Measurements from ENCODE around the gene DEPDC7.

DEPDC7 gene

GRCh38 chr11:33040862-33041453 lies 25.3 kb downstream of the DEPDC7 start:
- H4K8ac ChIP-seq (ENCODE audit: low read length), result no peak overlapping the region
- WGBS, result 52% methylated on average over 3 of the region's 5 CpGs

GRCh38 chr11:33043221-33043830 lies 27.6 kb downstream of the DEPDC7 start:
- Histone ChIP-seq H2AFZ (ENCODE audit: low read depth, low read length) (no peak overlapping the region), H2BK15ac (ENCODE audit: low read depth, poor library complexity, severe bottlenecking) (no peak overlapping the region), H3K9me3 (ENCODE audit: control insufficient read depth, low read length) (peaks cover 5% of the 10 kb centered on the region), H3K79me1 (replicated peaks; ENCODE audit: low read length, poor library complexity, severe bottlenecking) (peaks cover 24% of the 10 kb centered on the region), H3K23ac (ENCODE audit: low read length in 2 of 2) (no peak overlapping the region), H2AK5ac (ENCODE audit: low read length, severe bottlenecking) (no peak overlapping the region), H3K18ac (ENCODE audit: low read depth in 1 of 2, low read length in 2 of 2) (no peak overlapping the region), H3K36me3 (ENCODE audit: control insufficient read depth in 1 of 2, insufficient read depth in 2 of 2, low read depth in 1 of 2, low read length in 2 of 2) (peaks cover 12 to 48% of the 10 kb centered on the region in 2 experiments), H3K27me3 (ENCODE audit: control insufficient read depth in 1 of 2, insufficient read depth in 1 of 2, low read length in 2 of 2) (no peaks in the 10 kb centered on the region), H3K9ac (ENCODE audit: low read length) (no peak overlapping the region), H3K4ac (ENCODE audit: low read depth in 1 of 2, low read length in 2 of 2) (no peak overlapping the region), H3K4me3 (ENCODE audit: insufficient read depth in 1 of 2, low read depth in 1 of 2, low read length in 2 of 2) (no peak overlapping the region), H2BK120ac (ENCODE audit: low read depth, low read length) (no peak overlapping the region), H4K91ac (ENCODE audit: low read length) (no peak overlapping the region), H3K4me1 (ENCODE audit: control insufficient read depth, insufficient read depth, low read depth, low read length) (peaks cover 1% of the 10 kb centered on the region), H3K14ac (ENCODE audit: low read length in 2 of 2) (no peak overlapping the region), H3K27ac (ENCODE audit: low read length, poor library complexity, severe bottlenecking) (no peak overlapping the region), H4K8ac (ENCODE audit: low read length) (no peak overlapping the region), H2BK12ac (ENCODE audit: low read length in 2 of 2) (no peak overlapping the region), H3K4me2 (ENCODE audit: low read length, poor library complexity, severe bottlenecking) (no peak overlapping the region), H2BK5ac (ENCODE audit: low read depth, low read length, poor library complexity, severe bottlenecking) (no peak overlapping the region)
- 100% methylated on average over 1 of the region's 2 CpGs for whole genome bisulfite sequencing
- no peak for DNase-seq

More at GRCh38 chr11:33040862-33041453, 25.3 kb downstream of the DEPDC7 start:
- no peak overlapping the region for H3K14ac ChIP-seq (ENCODE audit: low read length in 2 of 2)
- H3K23ac ChIP-seq (ENCODE audit: low read length in 2 of 2), result no peak overlapping the region
- no peak overlapping the region for H2BK120ac ChIP-seq (ENCODE audit: low read depth, low read length)
- H3K27ac ChIP-seq (ENCODE audit: low read length, poor library complexity, severe bottlenecking), result peak overlapping the region; percentile 8
- H3K36me3 ChIP-seq (ENCODE audit: control insufficient read depth in 1 of 2, insufficient read depth in 2 of 2, low read depth in 1 of 2, low read length in 2 of 2), result peaks cover 11 to 28% of the 10 kb centered on the region in 2 experiments
- no peak overlapping the region for H2BK15ac ChIP-seq (ENCODE audit: low read depth, poor library complexity, severe bottlenecking)
- DNase-seq, result no peak
- peaks cover 1% of the 10 kb centered on the region for H3K4me1 ChIP-seq (ENCODE audit: control insufficient read depth, insufficient read depth, low read depth, low read length)
- no peak overlapping the region for H4K91ac ChIP-seq (ENCODE audit: low read length)
- no peak overlapping the region for H2AK5ac ChIP-seq (ENCODE audit: low read length, severe bottlenecking)
- peak overlapping the region; percentile 95 for H3K9ac ChIP-seq (ENCODE audit: low read length)
- H3K4me3 ChIP-seq (ENCODE audit: insufficient read depth in 1 of 2, low read depth in 1 of 2, low read length in 2 of 2), result peak overlapping the region in 1 of 2 experiments; percentile 85
- H3K18ac ChIP-seq (ENCODE audit: low read depth in 1 of 2, low read length in 2 of 2), result no peak overlapping the region
- no peaks in the 10 kb centered on the region for H3K27me3 ChIP-seq (ENCODE audit: control insufficient read depth in 1 of 2, insufficient read depth in 1 of 2, low read length in 2 of 2)
- H3K4me2 ChIP-seq (ENCODE audit: low read length, poor library complexity, severe bottlenecking), result peak overlapping the region; percentile 9
- H3K9me3 ChIP-seq (ENCODE audit: control insufficient read depth, low read length), result peaks cover 5% of the 10 kb centered on the region
- no peak overlapping the region for H2AFZ ChIP-seq (ENCODE audit: low read depth, low read length)
- H3K79me1 ChIP-seq (replicated peaks; ENCODE audit: low read length, poor library complexity, severe bottlenecking), result peaks cover 19% of the 10 kb centered on the region
- no peak overlapping the region for H3K4ac ChIP-seq (ENCODE audit: low read depth in 1 of 2, low read length in 2 of 2)
- H2BK12ac ChIP-seq (ENCODE audit: low read length in 2 of 2), result no peak overlapping the region
- no peak overlapping the region for H2BK5ac ChIP-seq (ENCODE audit: low read depth, low read length, poor library complexity, severe bottlenecking)

GRCh38 chr11:33044285-33044756 lies 28.6 kb downstream of the DEPDC7 start:
- Histone ChIP-seq H3K27ac (ENCODE audit: low read length, poor library complexity, severe bottlenecking) (no peak overlapping the region), H3K36me3 (ENCODE audit: control insufficient read depth in 1 of 2, insufficient read depth in 2 of 2, low read depth in 1 of 2, low read length in 2 of 2) (peaks cover 12 to 53% of the 10 kb centered on the region in 2 experiments), H4K8ac (ENCODE audit: low read length) (no peak overlapping the region), H2AK5ac (ENCODE audit: low read length, severe bottlenecking) (no peak overlapping the region), H2BK120ac (ENCODE audit: low read depth, low read length) (no peak overlapping the region), H2BK12ac (ENCODE audit: low read length in 2 of 2) (no peak overlapping the region), H4K91ac (ENCODE audit: low read length) (no peak overlapping the region), H3K4me3 (ENCODE audit: insufficient read depth in 1 of 2, low read depth in 1 of 2, low read length in 2 of 2) (no peak overlapping the region), H3K23ac (ENCODE audit: low read length in 2 of 2) (no peak overlapping the region), H2BK5ac (ENCODE audit: low read depth, low read length, poor library complexity, severe bottlenecking) (no peak overlapping the region), H3K9ac (ENCODE audit: low read length) (no peak overlapping the region), H3K9me3 (ENCODE audit: control insufficient read depth, low read length) (peaks cover 5% of the 10 kb centered on the region), H3K14ac (ENCODE audit: low read length in 2 of 2) (no peak overlapping the region), H3K18ac (ENCODE audit: low read depth in 1 of 2, low read length in 2 of 2) (no peak overlapping the region), H3K4me1 (ENCODE audit: control insufficient read depth, insufficient read depth, low read depth, low read length) (peaks cover 1% of the 10 kb centered on the region), H2BK15ac (ENCODE audit: low read depth, poor library complexity, severe bottlenecking) (no peak overlapping the region), H3K4me2 (ENCODE audit: low read length, poor library complexity, severe bottlenecking) (no peak overlapping the region), H3K27me3 (ENCODE audit: control insufficient read depth in 1 of 2, insufficient read depth in 1 of 2, low read length in 2 of 2) (no peaks in the 10 kb centered on the region), H3K79me1 (replicated peaks; ENCODE audit: low read length, poor library complexity, severe bottlenecking) (peaks cover 24% of the 10 kb centered on the region), H3K4ac (ENCODE audit: low read depth in 1 of 2, low read length in 2 of 2) (no peak overlapping the region), H2AFZ (ENCODE audit: low read depth, low read length) (no peak overlapping the region)
- no peak for DNase-seq
- 98% methylated on average over 2 of the region's 4 CpGs for WGBS

DNA sequence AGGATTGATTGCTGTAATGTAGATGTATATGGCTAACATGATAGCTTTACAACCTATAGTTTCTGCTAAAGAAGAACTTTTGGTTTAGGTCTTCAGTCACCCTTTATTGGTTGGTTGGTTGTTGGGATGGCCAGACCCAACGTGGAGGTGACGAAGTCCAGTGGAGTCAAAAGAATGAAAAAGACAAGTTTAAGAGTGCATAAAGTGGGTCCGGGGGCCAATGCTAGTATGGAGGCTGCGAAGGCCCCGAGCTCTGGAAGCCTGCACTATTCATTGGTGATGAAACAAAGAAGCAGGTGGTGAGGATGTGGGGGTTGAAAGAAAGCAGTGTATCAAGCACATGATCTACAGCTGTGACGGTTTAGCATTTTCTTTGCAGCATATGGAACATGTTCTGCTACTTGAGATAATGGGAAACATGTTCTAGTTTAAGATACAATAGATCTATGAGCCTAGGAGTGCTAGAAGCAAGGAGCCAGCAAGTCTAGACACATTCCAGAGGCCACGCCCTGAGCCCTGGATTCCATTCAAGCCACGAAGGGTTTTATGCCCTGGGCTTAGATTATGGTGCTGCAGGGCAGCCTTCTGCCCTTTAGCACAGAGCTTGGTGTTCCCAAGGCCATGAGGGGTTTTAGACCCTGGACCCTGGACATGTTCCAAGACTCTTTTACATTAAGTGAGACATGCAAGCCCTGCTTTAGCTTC lies 30.0 kb downstream of the DEPDC7 start:
- Histone ChIP-seq H3K27me3 (ENCODE audit: control insufficient read depth in 1 of 2, insufficient read depth in 1 of 2, low read length in 2 of 2) (no peaks in the 10 kb centered on the region), H4K91ac (ENCODE audit: low read length) (no peak overlapping the region), H3K23ac (ENCODE audit: low read length in 2 of 2) (no peak overlapping the region), H3K4ac (ENCODE audit: low read depth in 1 of 2, low read length in 2 of 2) (no peak overlapping the region), H3K4me3 (ENCODE audit: insufficient read depth in 1 of 2, low read depth in 1 of 2, low read length in 2 of 2) (no peak overlapping the region), H3K9me3 (ENCODE audit: control insufficient read depth, low read length) (peaks cover 5% of the 10 kb centered on the region), H2BK12ac (ENCODE audit: low read length in 2 of 2) (no peak overlapping the region), H2BK120ac (ENCODE audit: low read depth, low read length) (no peak overlapping the region), H3K79me1 (replicated peaks; ENCODE audit: low read length, poor library complexity, severe bottlenecking) (peaks cover 21% of the 10 kb centered on the region), H4K8ac (ENCODE audit: low read length) (no peak overlapping the region), H2BK5ac (ENCODE audit: low read depth, low read length, poor library complexity, severe bottlenecking) (no peak overlapping the region), H3K14ac (ENCODE audit: low read length in 2 of 2) (no peak overlapping the region), H3K4me2 (ENCODE audit: low read length, poor library complexity, severe bottlenecking) (no peak overlapping the region), H2AFZ (ENCODE audit: low read depth, low read length) (no peak overlapping the region), H3K9ac (ENCODE audit: low read length) (no peak overlapping the region), H3K27ac (ENCODE audit: low read length, poor library complexity, severe bottlenecking) (no peak overlapping the region), H3K4me1 (ENCODE audit: control insufficient read depth, insufficient read depth, low read depth, low read length) (peaks cover 1% of the 10 kb centered on the region), H3K18ac (ENCODE audit: low read depth in 1 of 2, low read length in 2 of 2) (no peak overlapping the region), H2BK15ac (ENCODE audit: low read depth, poor library complexity, severe bottlenecking) (no peak overlapping the region), H3K36me3 (ENCODE audit: control insufficient read depth in 1 of 2, insufficient read depth in 2 of 2, low read depth in 1 of 2, low read length in 2 of 2) (peaks cover 12 to 53% of the 10 kb centered on the region in 2 experiments), H2AK5ac (ENCODE audit: low read length, severe bottlenecking) (no peak overlapping the region)
- 89% methylated on average over 8 of the region's 8 CpGs for WGBS
- no peak for DNase-seq

Data from mesenchymal stem cell (in vitro differentiated cells and primary cell).